Stimulated activated CD8-positive, alpha-beta memory T cell treated with anti-CD3 and anti-CD28 coated beads, Interleukin-15, amount 100 ng/mL, for 4 hours (primary cell): Measurements from ENCODE around the gene DRD1.
"Not testable (repeated sequence)": the region's sequence is repeated elsewhere in the genome, so short reads cannot be mapped to it uniquely, and the experiment has no call there.

Source experiments
- DNase-seq, 2 donors: peaks; one replicate each; pipeline ENCODE4 v3.0.0-alpha.2; 2020; ENCODE audit warnings: low read depth in 2 of 2

The DRD1 gene

GRCh38 chr5:175424594-175424993 lies 19.4 kb downstream of the DRD1 start:
- DNase-seq, result not testable (repeated sequence)

GRCh38 chr5:175422058-175422457 lies 21.9 kb downstream of the DRD1 start:
- DNase-seq, result no peak

- DNase-seq, result no peak
Measured at GRCh38 chr5:175420383-175420782, 23.6 kb downstream of the DRD1 start.

GRCh38 chr5:175418251-175418650 lies 25.7 kb downstream of the DRD1 start:
- no peak for DNase-seq

DNA sequence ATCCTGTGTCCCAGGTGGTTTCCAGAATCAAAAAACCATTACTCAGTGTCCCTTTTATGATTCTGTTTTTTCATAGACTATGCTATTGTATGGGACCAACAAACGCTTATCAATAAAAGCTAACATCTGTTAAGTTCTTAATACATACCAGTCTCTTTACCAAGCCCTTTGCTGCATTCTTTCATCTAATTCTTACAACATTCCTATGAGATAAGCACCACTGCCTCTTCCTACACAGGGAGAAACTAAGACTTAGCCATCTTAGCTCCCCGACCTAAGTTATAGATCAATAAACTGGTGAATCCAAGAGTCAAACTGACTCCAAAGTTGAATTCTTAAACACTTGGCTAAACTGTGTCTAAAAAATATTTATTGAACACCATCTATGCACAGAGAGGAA lies 26.6 kb downstream of the DRD1 start:
- no peak for DNase-seq

- no peak for DNase-seq
Measured at GRCh38 chr5:175415303-175415702, 28.7 kb downstream of the DRD1 start.

GRCh38 chr5:175410926-175411325 lies 33.1 kb downstream of the DRD1 start:
- no peak for DNase-seq

GRCh38 chr5:175406300-175406699 lies 37.7 kb downstream of the DRD1 start:
- DNase-seq, result no peak

GRCh38 chr5:175397590-175398297 lies 46.2 kb downstream of the DRD1 start:
- DNase-seq, result not testable (repeated sequence)

- DNase-seq, result not testable (repeated sequence)
Measured at GRCh38 chr5:175395430-175395829, 48.6 kb downstream of the DRD1 start.

DNA sequence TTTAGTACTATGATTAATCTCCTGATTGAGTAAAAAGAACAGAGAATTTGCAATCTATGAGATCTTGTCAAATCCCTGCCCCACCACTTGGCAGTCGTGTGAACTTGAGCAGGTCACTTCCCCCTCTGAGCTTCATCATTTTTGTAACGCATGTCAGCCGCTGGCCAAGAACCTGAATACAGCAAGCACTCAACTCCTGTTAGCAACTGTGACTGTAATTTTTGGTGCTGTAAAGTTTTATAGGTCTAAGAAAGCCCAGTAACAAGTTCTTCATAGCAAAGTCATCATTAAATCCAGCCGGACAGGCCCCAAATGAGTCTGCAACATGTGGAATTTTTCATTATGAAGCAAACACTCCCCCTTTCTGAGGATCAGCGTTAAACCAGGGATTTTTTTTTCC lies 49.4 kb downstream of the DRD1 start:
- DNase-seq, result no peak

DNA sequence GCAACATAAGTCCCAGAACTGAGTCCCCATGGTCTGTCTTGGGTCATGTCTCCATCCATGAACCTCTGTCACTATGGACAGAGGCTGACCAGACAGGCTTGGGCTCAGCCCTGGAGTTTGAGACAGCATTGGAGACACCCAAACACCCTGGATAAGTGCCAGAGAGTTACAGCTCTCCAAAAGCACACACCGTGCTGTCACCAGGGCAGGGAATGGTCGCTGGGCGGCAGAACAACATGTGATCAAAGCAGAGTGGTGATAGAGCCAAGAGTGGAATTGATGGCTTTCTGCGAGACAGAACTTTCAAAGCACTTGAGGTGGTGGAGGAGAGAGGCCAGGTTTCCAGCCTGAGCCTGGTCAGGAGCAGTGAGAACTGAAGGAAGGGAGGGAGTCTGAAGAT lies 50.1 kb downstream of the DRD1 start:
- no peak for DNase-seq

- no peak for DNase-seq
Measured at GRCh38 chr5:175392236-175392635, 51.7 kb downstream of the DRD1 start.

- DNase-seq, result no peak
Measured at GRCh38 chr5:175390352-175391083, 53.5 kb downstream of the DRD1 start.
